ENCODE data around the gene ODAM.

Gene ODAM

DNA sequence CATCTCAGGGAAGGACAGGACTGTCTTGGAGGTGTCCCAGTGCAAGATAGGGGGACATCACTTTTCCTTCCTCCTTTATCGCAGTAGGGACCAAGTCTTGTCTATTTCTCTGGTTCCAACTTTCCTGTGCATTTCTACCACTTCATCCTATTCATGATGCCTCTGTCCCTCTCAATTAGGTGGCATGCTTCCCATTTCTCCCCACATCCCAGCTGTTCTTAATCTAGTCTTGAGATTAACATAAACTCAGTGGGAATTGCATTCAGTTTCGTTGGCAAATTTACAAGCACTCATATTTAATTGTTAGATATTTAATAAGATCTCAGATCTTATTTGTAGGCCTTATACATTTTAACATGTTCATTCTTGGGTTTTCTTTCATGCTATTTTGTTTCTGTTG, 15.7 kb upstream of the ODAM start:
- H3K9me3 ChIP-seq (ENCODE audit: insufficient read depth, low read length), result no peaks in the 10 kb centered on the region
- no peaks in the 10 kb centered on the region for H3K27me3 ChIP-seq (ENCODE audit: insufficient read depth, insufficient read length)
- no peak overlapping the region for H3K4me3 ChIP-seq (ENCODE audit: insufficient read length, low read depth)
- DNase-seq (ENCODE audit: low read depth, low spot score), result no peak
- H3K36me3 ChIP-seq (ENCODE audit: insufficient read depth, insufficient read length, low read length), result no peaks in the 10 kb centered on the region
- H3K4me1 ChIP-seq (ENCODE audit: insufficient read depth, insufficient read length), result no peaks in the 10 kb centered on the region
- H3K9ac ChIP-seq (ENCODE audit: insufficient read length, low read depth), result no peak overlapping the region
- TF ChIP-seq YY1 (IDR thresholded peaks at IDR 0.05; ENCODE audit: insufficient read depth, insufficient read length), result no peak
- no peak for TF ChIP-seq SUZ12 (IDR thresholded peaks at IDR 0.05; ENCODE audit: extremely low read depth, insufficient read depth, insufficient read length)
- TF ChIP-seq ZNF274 (IDR thresholded peaks at IDR 0.05; ENCODE audit: low read depth, low read length), result no peak

DNA sequence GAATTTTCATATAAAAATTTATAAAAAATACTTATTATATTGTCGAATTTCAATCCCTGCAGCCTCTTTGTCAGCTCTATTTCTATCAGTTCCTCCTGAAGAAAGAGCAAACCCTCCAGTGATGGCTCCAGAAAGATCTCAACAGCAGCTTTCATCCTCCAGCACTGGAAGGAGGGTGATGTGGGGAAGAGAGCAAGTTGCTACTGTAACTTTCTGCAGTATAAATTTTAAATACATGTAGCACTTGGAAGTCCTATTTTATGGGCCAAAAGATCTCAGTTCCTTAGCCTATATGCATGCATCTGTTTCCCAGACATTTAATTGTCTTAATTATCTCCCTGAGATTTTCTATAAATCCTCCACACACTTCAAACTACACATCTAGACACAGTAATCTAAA, 13.7 kb upstream of the ODAM start:
- H3K27me3 ChIP-seq (ENCODE audit: insufficient read depth, insufficient read length), result no peaks in the 10 kb centered on the region
- no peaks in the 10 kb centered on the region for H3K9me3 ChIP-seq (ENCODE audit: insufficient read depth, low read length)
- no peaks in the 10 kb centered on the region for H3K36me3 ChIP-seq (ENCODE audit: insufficient read depth, insufficient read length, low read length)
- DNase-seq (ENCODE audit: low read depth, low spot score), result no peak
- TF ChIP-seq ZNF274 (IDR thresholded peaks at IDR 0.05; ENCODE audit: low read depth, low read length) (no peak), SUZ12 (IDR thresholded peaks at IDR 0.05; ENCODE audit: extremely low read depth, insufficient read depth, insufficient read length) (no peak), YY1 (IDR thresholded peaks at IDR 0.05; ENCODE audit: insufficient read depth, insufficient read length) (no peak)
- no peak overlapping the region for H3K9ac ChIP-seq (ENCODE audit: insufficient read length, low read depth)
- H3K4me3 ChIP-seq (ENCODE audit: insufficient read length, low read depth), result no peak overlapping the region
- no peaks in the 10 kb centered on the region for H3K4me1 ChIP-seq (ENCODE audit: insufficient read depth, insufficient read length)

DNA sequence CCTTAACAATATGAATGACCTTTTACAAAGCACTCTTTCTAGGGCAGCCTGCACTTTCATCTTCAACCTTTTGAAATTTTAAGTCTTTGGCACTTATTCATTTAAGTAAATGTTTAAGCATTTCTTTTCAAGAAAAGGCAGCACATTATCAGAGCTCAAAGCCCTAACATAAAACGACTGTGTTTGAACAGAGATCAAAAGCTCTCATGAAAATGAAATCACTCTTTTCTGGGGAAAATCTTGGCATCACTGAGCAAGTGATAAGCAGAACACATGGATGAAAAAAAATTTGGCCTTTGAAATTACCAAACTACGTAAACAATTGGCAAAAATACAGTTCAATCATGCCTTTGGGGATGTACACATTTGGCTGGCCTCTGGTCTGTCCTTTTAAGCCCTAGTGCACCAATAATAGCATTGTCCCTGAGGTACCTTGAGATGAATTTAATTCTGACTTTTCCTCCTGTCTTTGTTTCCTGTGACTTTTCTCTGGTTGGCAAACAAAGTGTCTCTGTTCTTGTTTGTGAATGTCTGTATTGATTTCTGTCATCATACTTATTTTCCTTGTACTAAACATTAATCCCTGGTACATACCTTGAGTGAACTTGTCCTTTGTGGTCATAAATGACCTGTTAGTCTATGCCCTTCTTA, 12.9 kb upstream of the ODAM start:
- TF ChIP-seq YY1 (IDR thresholded peaks at IDR 0.05; ENCODE audit: insufficient read depth, insufficient read length) (no peak), SUZ12 (IDR thresholded peaks at IDR 0.05; ENCODE audit: extremely low read depth, insufficient read depth, insufficient read length) (no peak), ZNF274 (IDR thresholded peaks at IDR 0.05; ENCODE audit: low read depth, low read length) (no peak)
- Histone ChIP-seq H3K9me3 (ENCODE audit: insufficient read depth, low read length) (no peaks in the 10 kb centered on the region), H3K36me3 (ENCODE audit: insufficient read depth, insufficient read length, low read length) (no peaks in the 10 kb centered on the region), H3K9ac (ENCODE audit: insufficient read length, low read depth) (no peak overlapping the region), H3K4me1 (ENCODE audit: insufficient read depth, insufficient read length) (no peaks in the 10 kb centered on the region), H3K27me3 (ENCODE audit: insufficient read depth, insufficient read length) (no peaks in the 10 kb centered on the region), H3K4me3 (ENCODE audit: insufficient read length, low read depth) (no peak overlapping the region)
- no peak for DNase-seq (ENCODE audit: low read depth, low spot score)

DNA sequence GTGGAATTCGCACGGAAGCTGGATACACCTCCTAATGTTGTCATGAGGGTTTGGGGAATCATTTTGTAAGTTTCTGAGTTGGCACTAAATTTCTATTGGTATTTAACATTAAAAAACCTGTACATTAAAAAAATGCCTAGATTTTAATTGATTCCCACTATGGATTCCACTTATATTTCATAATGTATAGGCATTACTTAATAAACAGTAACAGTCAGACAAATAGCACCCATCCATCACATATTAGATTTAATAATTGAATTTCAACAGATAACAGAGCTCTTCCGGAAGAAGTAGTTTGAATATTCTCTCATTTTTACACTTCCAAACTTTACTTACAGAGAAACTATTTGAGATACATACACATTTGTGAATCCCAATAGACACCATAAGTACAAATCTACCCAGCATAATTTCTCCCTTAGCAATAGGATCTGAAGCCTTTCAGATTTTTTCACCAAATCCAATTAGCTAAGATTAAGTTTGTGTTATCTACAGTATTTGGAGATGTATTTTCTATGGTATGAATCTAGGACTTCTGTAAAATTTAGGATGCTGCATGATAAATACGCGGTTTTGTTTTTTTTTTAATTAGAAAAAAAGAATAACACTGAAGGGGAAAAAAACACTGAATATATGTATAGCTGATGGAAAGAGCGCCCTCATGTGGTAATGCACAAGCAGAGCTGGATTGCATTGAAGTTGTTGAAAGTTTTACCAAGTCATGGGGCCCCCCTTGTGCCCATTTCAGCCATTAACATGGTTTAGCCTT, 12.2 kb upstream of the ODAM start:
- H3K36me3 ChIP-seq (ENCODE audit: insufficient read depth, insufficient read length, low read length), result no peaks in the 10 kb centered on the region
- peak; percentile 42 for DNase-seq (ENCODE audit: low read depth, low spot score)
- no peak overlapping the region for H3K4me3 ChIP-seq (ENCODE audit: insufficient read length, low read depth)
- no peaks in the 10 kb centered on the region for H3K4me1 ChIP-seq (ENCODE audit: insufficient read depth, insufficient read length)
- no peak overlapping the region for H3K9ac ChIP-seq (ENCODE audit: insufficient read length, low read depth)
- no peaks in the 10 kb centered on the region for H3K27me3 ChIP-seq (ENCODE audit: insufficient read depth, insufficient read length)
- no peaks in the 10 kb centered on the region for H3K9me3 ChIP-seq (ENCODE audit: insufficient read depth, low read length)
- TF ChIP-seq ZNF274 (IDR thresholded peaks at IDR 0.05; ENCODE audit: low read depth, low read length) (no peak), YY1 (IDR thresholded peaks at IDR 0.05; ENCODE audit: insufficient read depth, insufficient read length) (no peak), SUZ12 (IDR thresholded peaks at IDR 0.05; ENCODE audit: extremely low read depth, insufficient read depth, insufficient read length) (no peak)

- Histone ChIP-seq H3K27me3 (ENCODE audit: insufficient read depth, insufficient read length) (no peaks in the 10 kb centered on the region), H3K9me3 (ENCODE audit: insufficient read depth, low read length) (no peaks in the 10 kb centered on the region), H3K4me1 (ENCODE audit: insufficient read depth, insufficient read length) (no peaks in the 10 kb centered on the region), H3K36me3 (ENCODE audit: insufficient read depth, insufficient read length, low read length) (no peaks in the 10 kb centered on the region), H3K4me3 (ENCODE audit: insufficient read length, low read depth) (no peak overlapping the region), H3K9ac (ENCODE audit: insufficient read length, low read depth) (no peak overlapping the region)
- TF ChIP-seq ZNF274 (IDR thresholded peaks at IDR 0.05; ENCODE audit: low read depth, low read length), result no peak
- TF ChIP-seq YY1 (IDR thresholded peaks at IDR 0.05; ENCODE audit: insufficient read depth, insufficient read length), result no peak
- TF ChIP-seq SUZ12 (IDR thresholded peaks at IDR 0.05; ENCODE audit: extremely low read depth, insufficient read depth, insufficient read length), result no peak
- no peak for DNase-seq (ENCODE audit: low read depth, low spot score)
These were observed 11.6 kb upstream of the ODAM start for GRCh38 chr4:70183940-70184246.

GRCh38 chr4:70187216-70187615, 8.3 kb upstream of the ODAM start:
- TF ChIP-seq ZNF274 (IDR thresholded peaks at IDR 0.05; ENCODE audit: low read depth, low read length) (no peak), YY1 (IDR thresholded peaks at IDR 0.05; ENCODE audit: insufficient read depth, insufficient read length) (no peak), SUZ12 (IDR thresholded peaks at IDR 0.05; ENCODE audit: extremely low read depth, insufficient read depth, insufficient read length) (no peak)
- no peak overlapping the region for H3K4me3 ChIP-seq (ENCODE audit: insufficient read length, low read depth)
- no peaks in the 10 kb centered on the region for H3K4me1 ChIP-seq (ENCODE audit: insufficient read depth, insufficient read length)
- no peaks in the 10 kb centered on the region for H3K27me3 ChIP-seq (ENCODE audit: insufficient read depth, insufficient read length)
- H3K9ac ChIP-seq (ENCODE audit: insufficient read length, low read depth), result no peak overlapping the region
- DNase-seq (ENCODE audit: low read depth, low spot score), result no peak
- no peaks in the 10 kb centered on the region for H3K9me3 ChIP-seq (ENCODE audit: insufficient read depth, low read length)
- no peaks in the 10 kb centered on the region for H3K36me3 ChIP-seq (ENCODE audit: insufficient read depth, insufficient read length, low read length)

- no peaks in the 10 kb centered on the region for H3K9me3 ChIP-seq (ENCODE audit: insufficient read depth, low read length)
- TF ChIP-seq YY1 (IDR thresholded peaks at IDR 0.05; ENCODE audit: insufficient read depth, insufficient read length) (no peak), SUZ12 (IDR thresholded peaks at IDR 0.05; ENCODE audit: extremely low read depth, insufficient read depth, insufficient read length) (no peak), ZNF274 (IDR thresholded peaks at IDR 0.05; ENCODE audit: low read depth, low read length) (no peak)
- no peak overlapping the region for H3K9ac ChIP-seq (ENCODE audit: insufficient read length, low read depth)
- H3K4me1 ChIP-seq (ENCODE audit: insufficient read depth, insufficient read length), result no peaks in the 10 kb centered on the region
- no peak for DNase-seq (ENCODE audit: low read depth, low spot score)
- H3K4me3 ChIP-seq (ENCODE audit: insufficient read length, low read depth), result no peak overlapping the region
- no peaks in the 10 kb centered on the region for H3K36me3 ChIP-seq (ENCODE audit: insufficient read depth, insufficient read length, low read length)
- H3K27me3 ChIP-seq (ENCODE audit: insufficient read depth, insufficient read length), result no peaks in the 10 kb centered on the region
These were observed 4.9 kb upstream of the ODAM start for GRCh38 chr4:70190579-70190978.

Data from NT2/D1 (cell line).